Osteocyte (in vitro differentiated cells): ENCODE data around the gene FOXC1. TPM values are rescaled to one million over a fixed set of nuclear protein-coding genes. Genes with fewer than 3 reads are reported as not detected.

ENCODE experiments used
- DNase-seq: peaks from one replicate; pipeline ENCODE4 v3.0.0; 2021; ENCODE audit warnings: mixed read lengths; ENCODE audit not compliant: unreplicated experiment; ENCODE audit errors: extremely low spot score
- H3K27ac Mint-ChIP-seq: one replicate; pipeline ENCODE4 v1.8.0; 2021; ENCODE audit warnings: mild to moderate bottlenecking, mixed read lengths; ENCODE audit not compliant: unreplicated experiment
- H3K27me3 Mint-ChIP-seq: one replicate; pipeline ENCODE4 v1.8.0; 2021; ENCODE audit warnings: mixed read lengths; ENCODE audit not compliant: unreplicated experiment
- H3K36me3 Mint-ChIP-seq: one replicate; pipeline ENCODE4 v1.8.0; 2021; ENCODE audit warnings: mixed read lengths; ENCODE audit not compliant: unreplicated experiment
- H3K4me1 Mint-ChIP-seq: one replicate; pipeline ENCODE4 v1.8.0; 2021; ENCODE audit warnings: mixed read lengths; ENCODE audit not compliant: unreplicated experiment
- H3K4me3 Mint-ChIP-seq: one replicate; pipeline ENCODE4 v1.8.0; 2021; ENCODE audit warnings: mild to moderate bottlenecking, moderate library complexity, mixed read lengths; ENCODE audit not compliant: unreplicated experiment
- H3K9me3 Mint-ChIP-seq: one replicate; pipeline ENCODE4 v1.8.0; 2021; ENCODE audit warnings: mixed read lengths; ENCODE audit not compliant: unreplicated experiment
- total RNA-seq: library from RNA; stranded (reverse); gene quantifications from 2 replicates; pipeline ENCODE4 v1.2.1, GENCODE V29; 2021
- TF ChIP-seq, protein P1 (sequence below): fragments of 200-600 bp; sonication (generic); IDR thresholded peaks from 2 replicates; pipeline ENCODE4 v1.5.0; 2021; ENCODE audit warnings: antibody characterized with exemption, mild to moderate bottlenecking, moderate library complexity

The FOXC1 gene
- total RNA-seq, 1 donor from 2014 or later: 106 TPM

DNA sequence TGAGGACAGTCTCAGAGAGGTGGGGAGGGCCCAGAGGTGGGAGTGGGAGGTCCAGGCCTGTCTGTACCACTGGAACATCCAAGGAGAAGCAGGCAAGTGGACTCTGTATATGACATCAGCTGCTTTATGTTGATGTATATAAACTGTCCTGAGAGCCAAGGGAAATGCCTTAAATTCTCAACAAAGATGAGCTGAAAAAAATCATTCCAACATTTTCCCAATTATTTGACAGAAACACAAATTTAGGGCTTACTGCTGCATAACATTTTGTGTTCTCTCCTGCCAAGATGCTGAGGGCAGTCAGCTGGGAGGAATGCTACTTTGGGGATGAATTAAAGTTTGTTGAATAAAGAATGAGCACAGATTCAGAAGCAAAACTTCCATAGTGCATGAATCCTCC is 52.8 kb downstream of the FOXC1 start:
- H3K9me3 Mint-ChIP-seq: no peaks in the 10 kb centered on the region
- DNase-seq: no peak
- H3K36me3 Mint-ChIP-seq: peaks cover 8% of the 10 kb centered on the region
- no peaks in the 10 kb centered on the region for H3K27me3 Mint-ChIP-seq
- H3K4me1 Mint-ChIP-seq: peaks cover 28% of the 10 kb centered on the region
- TF ChIP-seq, protein P1, sequence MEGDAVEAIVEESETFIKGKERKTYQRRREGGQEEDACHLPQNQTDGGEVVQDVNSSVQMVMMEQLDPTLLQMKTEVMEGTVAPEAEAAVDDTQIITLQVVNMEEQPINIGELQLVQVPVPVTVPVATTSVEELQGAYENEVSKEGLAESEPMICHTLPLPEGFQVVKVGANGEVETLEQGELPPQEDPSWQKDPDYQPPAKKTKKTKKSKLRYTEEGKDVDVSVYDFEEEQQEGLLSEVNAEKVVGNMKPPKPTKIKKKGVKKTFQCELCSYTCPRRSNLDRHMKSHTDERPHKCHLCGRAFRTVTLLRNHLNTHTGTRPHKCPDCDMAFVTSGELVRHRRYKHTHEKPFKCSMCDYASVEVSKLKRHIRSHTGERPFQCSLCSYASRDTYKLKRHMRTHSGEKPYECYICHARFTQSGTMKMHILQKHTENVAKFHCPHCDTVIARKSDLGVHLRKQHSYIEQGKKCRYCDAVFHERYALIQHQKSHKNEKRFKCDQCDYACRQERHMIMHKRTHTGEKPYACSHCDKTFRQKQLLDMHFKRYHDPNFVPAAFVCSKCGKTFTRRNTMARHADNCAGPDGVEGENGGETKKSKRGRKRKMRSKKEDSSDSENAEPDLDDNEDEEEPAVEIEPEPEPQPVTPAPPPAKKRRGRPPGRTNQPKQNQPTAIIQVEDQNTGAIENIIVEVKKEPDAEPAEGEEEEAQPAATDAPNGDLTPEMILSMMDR: no peak
- H3K27ac Mint-ChIP-seq: peak overlapping the region; percentile 61
- H3K4me3 Mint-ChIP-seq: no peak overlapping the region

Other genes starting within 250 kb of the FOXC1 start
- 1.5 and 1.8 TPM in 2 replicates for gene FOXF2, start 220.3 kb upstream of the FOXC1 start, total RNA-seq